ENCODE results near the gene MAPK4.
"Not testable (repeated sequence)": the region's sequence is repeated elsewhere in the genome, so short reads cannot be mapped to it uniquely, and the experiment has no call there.

MAPK4 gene

GRCh38 chr18:50594012-50594411 lies 34.1 kb downstream of the MAPK4 start:
- no peak for DNase-seq (ENCODE audit: extremely low spot score)
- CTCF ChIA-PET = interaction anchor here (0.5 kb wide), 1 partner anchor 16 kb away, joined by 4 read pairs; no protein-coding TSS in a partner anchor
- TF ChIP-seq TARDBP (IDR thresholded peaks at IDR 0.05) (no peak), FOXA1 (IDR thresholded peaks at IDR 0.05) (no peak), LEF1 (IDR thresholded peaks at IDR 0.05; ENCODE audit: borderline replicate concordance) (no peak), SP1 (IDR thresholded peaks at IDR 0.05) (no peak), BHLHE40 (IDR thresholded peaks at IDR 0.05; ENCODE audit: borderline replicate concordance) (no peak), FOXK2 (IDR thresholded peaks at IDR 0.05) (no peak), FOXM1 (IDR thresholded peaks at IDR 0.05; ENCODE audit: borderline replicate concordance) (no peak), ELF4 (IDR thresholded peaks at IDR 0.05) (no peak)
- POLR2A ChIA-PET = no interaction called here

GRCh38 chr18:50594942-50595341 lies 35.1 kb downstream of the MAPK4 start:
- ChIA-PET POLR2A (no interaction called here), CTCF (no interaction called here)
- TF ChIP-seq ELF4 (IDR thresholded peaks at IDR 0.05) (no peak), FOXK2 (IDR thresholded peaks at IDR 0.05) (no peak), L3MBTL2 (conservative IDR thresholded peaks at IDR 0.05) (no peak), SUZ12 (IDR thresholded peaks at IDR 0.05) (no peak), BHLHE40 (IDR thresholded peaks at IDR 0.05; ENCODE audit: borderline replicate concordance) (no peak), ZNF384 (IDR thresholded peaks at IDR 0.05) (no peak), LEF1 (IDR thresholded peaks at IDR 0.05; ENCODE audit: borderline replicate concordance) (no peak), FOXA1 (IDR thresholded peaks at IDR 0.05) (no peak)
- no peak for DNase-seq (ENCODE audit: extremely low spot score)

- TF ChIP-seq ELF4 (IDR thresholded peaks at IDR 0.05) (no peak), HDGF (IDR thresholded peaks at IDR 0.05; ENCODE audit: borderline replicate concordance) (no peak), FOXK2 (IDR thresholded peaks at IDR 0.05) (no peak), NFRKB (IDR thresholded peaks at IDR 0.05) (no peak), ZNF384 (IDR thresholded peaks at IDR 0.05) (no peak)
- no peak for DNase-seq (ENCODE audit: extremely low spot score)
- POLR2A ChIA-PET = no interaction called here
- CTCF ChIA-PET = no interaction called here
Measured at GRCh38 chr18:50602466-50602865, 42.6 kb downstream of the MAPK4 start.

GRCh38 chr18:50606609-50607008 lies 46.7 kb downstream of the MAPK4 start:
- CTCF ChIA-PET = no interaction called here
- DNase-seq (ENCODE audit: extremely low spot score) = no peak
- POLR2A ChIA-PET = no interaction called here
- no peak for TF ChIP-seq LEF1 (IDR thresholded peaks at IDR 0.05; ENCODE audit: borderline replicate concordance)
- TF ChIP-seq FOXM1 (IDR thresholded peaks at IDR 0.05; ENCODE audit: borderline replicate concordance) = no peak
- no peak for TF ChIP-seq HDGF (IDR thresholded peaks at IDR 0.05; ENCODE audit: borderline replicate concordance)
- no peak for TF ChIP-seq L3MBTL2 (conservative IDR thresholded peaks at IDR 0.05)
- TF ChIP-seq BHLHE40 (IDR thresholded peaks at IDR 0.05; ENCODE audit: borderline replicate concordance) = no peak
- no peak for TF ChIP-seq PKNOX1 (IDR thresholded peaks at IDR 0.05)
- TF ChIP-seq CTBP1 (IDR thresholded peaks at IDR 0.05; ENCODE audit: borderline replicate concordance) = no peak
- TF ChIP-seq TARDBP (IDR thresholded peaks at IDR 0.05) = no peak
- TF ChIP-seq ZNF384 (IDR thresholded peaks at IDR 0.05) = no peak
- TF ChIP-seq SUZ12 (IDR thresholded peaks at IDR 0.05) = no peak
- TF ChIP-seq SP1 (IDR thresholded peaks at IDR 0.05) = no peak
- TF ChIP-seq FOXA1 (IDR thresholded peaks at IDR 0.05) = no peak
- no peak for TF ChIP-seq NFRKB (IDR thresholded peaks at IDR 0.05)
- no peak for TF ChIP-seq FOXK2 (IDR thresholded peaks at IDR 0.05)
- no peak for TF ChIP-seq ARNT (IDR thresholded peaks at IDR 0.05)
- TF ChIP-seq ELF4 (IDR thresholded peaks at IDR 0.05) = no peak

- no peak for DNase-seq (ENCODE audit: extremely low spot score)
- ChIA-PET CTCF (no interaction called here), POLR2A (no interaction called here)
- TF ChIP-seq BHLHE40 (IDR thresholded peaks at IDR 0.05; ENCODE audit: borderline replicate concordance) (no peak), HDGF (IDR thresholded peaks at IDR 0.05; ENCODE audit: borderline replicate concordance) (no peak), SP1 (IDR thresholded peaks at IDR 0.05) (no peak), NFRKB (IDR thresholded peaks at IDR 0.05) (no peak), ARNT (IDR thresholded peaks at IDR 0.05) (no peak), PKNOX1 (IDR thresholded peaks at IDR 0.05) (no peak), ELF4 (IDR thresholded peaks at IDR 0.05) (no peak), SUZ12 (IDR thresholded peaks at IDR 0.05) (no peak), CTBP1 (IDR thresholded peaks at IDR 0.05; ENCODE audit: borderline replicate concordance) (no peak), TARDBP (IDR thresholded peaks at IDR 0.05) (no peak), ZNF384 (IDR thresholded peaks at IDR 0.05) (no peak), FOXA1 (IDR thresholded peaks at IDR 0.05) (no peak)
Measured at GRCh38 chr18:50607378-50607926, 47.6 kb downstream of the MAPK4 start.

- POLR2A ChIA-PET, CTCF ChIA-PET: not testable (repeated sequence)
Measured at GRCh38 chr18:50609171-50609570, 49.3 kb downstream of the MAPK4 start.

GRCh38 chr18:50610349-50610748 lies 50.5 kb downstream of the MAPK4 start:
- POLR2A ChIA-PET = no interaction called here
- CTCF ChIA-PET = interaction anchor here (0.9 kb wide), 1 partner anchor 35 kb away, joined by 3 read pairs; no protein-coding TSS in a partner anchor
- DNase-seq (ENCODE audit: extremely low spot score) = peak; percentile 13
- TF ChIP-seq CTBP1 (IDR thresholded peaks at IDR 0.05; ENCODE audit: borderline replicate concordance) (no peak), LEF1 (IDR thresholded peaks at IDR 0.05; ENCODE audit: borderline replicate concordance) (no peak), FOXA1 (IDR thresholded peaks at IDR 0.05) (no peak), SP1 (IDR thresholded peaks at IDR 0.05) (no peak), NFRKB (IDR thresholded peaks at IDR 0.05) (no peak), ELF4 (IDR thresholded peaks at IDR 0.05) (no peak), ARNT (IDR thresholded peaks at IDR 0.05) (no peak), PKNOX1 (IDR thresholded peaks at IDR 0.05) (no peak), ZNF384 (IDR thresholded peaks at IDR 0.05) (no peak), L3MBTL2 (conservative IDR thresholded peaks at IDR 0.05) (no peak), FOXM1 (IDR thresholded peaks at IDR 0.05; ENCODE audit: borderline replicate concordance) (no peak), BHLHE40 (IDR thresholded peaks at IDR 0.05; ENCODE audit: borderline replicate concordance) (no peak), TARDBP (IDR thresholded peaks at IDR 0.05) (no peak), HDGF (IDR thresholded peaks at IDR 0.05; ENCODE audit: borderline replicate concordance) (no peak), FOXK2 (IDR thresholded peaks at IDR 0.05) (no peak), SUZ12 (IDR thresholded peaks at IDR 0.05) (no peak)

More at GRCh38 chr18:50609171-50609570, 49.3 kb downstream of the MAPK4 start:
- not testable (repeated sequence) for DNase-seq (ENCODE audit: extremely low spot score)

All from HEK293T (cell line).